B cell (primary cell): ENCODE data around the gene SAT2. TPM values are rescaled to one million over a fixed set of nuclear protein-coding genes. Genes with fewer than 3 reads are reported as not detected.

Source experiments
- ATAC-seq: fragments of 200-7000 bp; cut with Tn5 transposase; one replicate; pipeline ENCODE4 v1.10.0; 2021; ENCODE audit warnings: low read depth, mild to moderate bottlenecking, moderate number of reproducible peaks, moderate library complexity
- CTCF ChIA-PET: fragments of 350-600 bp; sonication (Branson Sonifier 250); formaldehyde crosslinking; loops from one replicate; lab custom pipeline; 2021; ENCODE audit warnings: antibody characterized with exemption, inconsistent platforms; lab: Charles Lee
- POLR2A ChIA-PET: fragments of 350-600 bp; sonication (Branson Sonifier 250); formaldehyde crosslinking; loops from one replicate; lab custom pipeline; 2021; ENCODE audit warnings: antibody characterized with exemption; lab: Charles Lee
- DNase-seq: peaks from one replicate; pipeline ENCODE4 v3.0.0; 2013
- H2AFZ ChIP-seq: 2 replicates; pipeline ENCODE4 v1.6.1; 2012; ENCODE audit warnings: mild to moderate bottlenecking, low read depth, low read length; ENCODE audit not compliant: insufficient read depth, poor library complexity, severe bottlenecking
- H3K27ac ChIP-seq, 2 donors: 1 replicate in 1 of 2; 2 replicates in 1 of 2; pipeline ENCODE4 v1.5.1; 2012 to 2013; ENCODE audit warnings: low read length in 2 of 2, mild to moderate bottlenecking in 2 of 2, moderate library complexity in 1 of 2
- H3K27me3 ChIP-seq, 4 experiments: fragments of 200-600 bp in 1 of 4; sonication (generic) in 1 of 4; replicated peaks in 1 of 4; 1 replicate in 2 of 4; 2 replicates in 2 of 4; pipeline versions ENCODE4 v1.6.1 to v1.7.0; 2013 to 2016; ENCODE audit warnings: low read length in 3 of 4, mild to moderate bottlenecking in 2 of 4, mixed read lengths in 1 of 4, moderate library complexity in 1 of 4; ENCODE audit not compliant: insufficient read depth in 4 of 4, control insufficient read depth in 3 of 4; ENCODE audit errors: control extremely low read depth in 1 of 4
- H3K36me3 ChIP-seq, 2 experiments: replicated peaks in 1 of 2; 1 replicate in 1 of 2; 2 replicates in 1 of 2; pipeline versions ENCODE4 v1.6.1 to v1.7.1; 2013; ENCODE audit warnings: low read length in 1 of 2; ENCODE audit not compliant: insufficient read depth in 2 of 2, control insufficient read depth in 1 of 2; ENCODE audit errors: control extremely low read depth in 1 of 2, extremely low read depth in 1 of 2
- H3K4me1 ChIP-seq, 2 donors: fragments of 200-600 bp in 1 of 2; sonication (generic) in 1 of 2; 1 replicate in 1 of 2; 2 replicates in 1 of 2; pipeline versions ENCODE4 v1.5.1 to v1.6.1; 2013 to 2017; ENCODE audit warnings: low read length in 2 of 2; ENCODE audit not compliant: control insufficient read depth in 2 of 2, insufficient read depth in 2 of 2
- H3K4me2 ChIP-seq: replicated peaks from 2 replicates; pipeline ENCODE3; 2012; ENCODE audit warnings: mild to moderate bottlenecking, low read depth, low read length; ENCODE audit not compliant: poor library complexity, severe bottlenecking
- H3K4me3 ChIP-seq, 5 experiments: fragments of 200-600 bp in 1 of 5; sonication (generic) in 1 of 5; 1 replicate in 3 of 5; 2 replicates in 2 of 5; pipeline versions ENCODE4 v1.5.1 to v1.7.0; 2011 to 2016; ENCODE audit warnings: low read length in 4 of 5, mild to moderate bottlenecking in 4 of 5, low read depth in 2 of 5, control low read depth in 1 of 5, moderate library complexity in 1 of 5; ENCODE audit not compliant: insufficient read depth in 1 of 5; ENCODE audit errors: control extremely low read depth in 1 of 5, extremely low read depth in 1 of 5
- H3K79me2 ChIP-seq: fragments of 200-600 bp; sonication (generic); one replicate; pipeline ENCODE4 v1.6.0; 2016; ENCODE audit warnings: low read length; ENCODE audit not compliant: control insufficient read depth, insufficient read depth
- H3K9ac ChIP-seq: fragments of 200-600 bp; sonication (generic); 2 replicates; pipeline ENCODE4 v1.6.1; 2017; ENCODE audit warnings: mild to moderate bottlenecking, low read length, moderate library complexity
- H3K9me3 ChIP-seq, 3 donors: one replicate each; pipeline versions ENCODE4 v1.6.1 to v1.7.1; 2013; ENCODE audit warnings: low read length in 2 of 3; ENCODE audit not compliant: control insufficient read depth in 2 of 3, insufficient read depth in 1 of 3; ENCODE audit errors: control extremely low read depth in 1 of 3
- H4K20me1 ChIP-seq: 2 replicates; pipeline ENCODE4 v1.6.0; 2012; ENCODE audit warnings: mild to moderate bottlenecking, low read length; ENCODE audit not compliant: insufficient read depth, control insufficient read depth, poor library complexity, severe bottlenecking
- H3K27ac Mint-ChIP-seq: one replicate; pipeline ENCODE4 v1.8.0; 2021; ENCODE audit warnings: mixed read lengths
- H3K27me3 Mint-ChIP-seq: one replicate; pipeline ENCODE4 v1.8.0; 2021; ENCODE audit warnings: mixed read lengths
- H3K4me1 Mint-ChIP-seq: one replicate; pipeline ENCODE4 v1.8.0; 2021; ENCODE audit warnings: mixed read lengths
- H3K4me3 Mint-ChIP-seq: one replicate; pipeline ENCODE4 v1.8.0; 2021; ENCODE audit warnings: mixed read lengths
- H3K9me3 Mint-ChIP-seq: one replicate; pipeline ENCODE4 v1.8.0; 2022; ENCODE audit warnings: mixed read lengths; ENCODE audit not compliant: insufficient read depth
- EZH2 ChIP-seq: IDR thresholded peaks from 2 replicates; pipeline ENCODE4 v1.6.1; 2012; ENCODE audit warnings: borderline replicate concordance, low read depth, mild to moderate bottlenecking, moderate library complexity, low read length; ENCODE audit not compliant: insufficient read depth, poor library complexity, severe bottlenecking
- WGBS: methylation state at CpG from one replicate; pipeline ENCODE4 v1.1.5; 2013; ENCODE audit warnings: missing lambda C conversion rate; ENCODE audit not compliant: insufficient coverage; 5-methylcytosine and 5-hydroxymethylcytosine counted together
- intact Hi-C: fragments of 100-400 bp; cut with micrococcal nuclease; formaldehyde crosslinking; loops from one replicate; pipeline ENCODE4 v1.10.0; 2022
- polyA plus RNA-seq: library from polyadenylated mRNA; depleted of rRNA; stranded (reverse); fragments of >200 nt; gene quantifications from 2 replicates; pipeline ENCODE4 v1.2.3, GENCODE V29; 2012
- total RNA-seq, 2 donors: library from RNA; stranded (reverse); fragments of 120-200 nt in 1 of 2; gene quantifications; 1 replicate in 1 of 2; 2 replicates in 1 of 2; pipeline versions ENCODE4 v1.2.3 to v1.2.4, GENCODE V29; 2013 to 2022
- TF ChIP-seq, protein P1 (sequence below): fragments of 200-600 bp; IDR thresholded peaks from one replicate; pipeline ENCODE4 v1.8.0; 2022; ENCODE audit warnings: antibody characterized with exemption, mild to moderate bottlenecking

Gene SAT2
- total and polyA plus RNA-seq, 2 donors (not counting 1 experiment from before 2014, with no cell fraction given), result 33.8 to 68.8 TPM

DNA sequence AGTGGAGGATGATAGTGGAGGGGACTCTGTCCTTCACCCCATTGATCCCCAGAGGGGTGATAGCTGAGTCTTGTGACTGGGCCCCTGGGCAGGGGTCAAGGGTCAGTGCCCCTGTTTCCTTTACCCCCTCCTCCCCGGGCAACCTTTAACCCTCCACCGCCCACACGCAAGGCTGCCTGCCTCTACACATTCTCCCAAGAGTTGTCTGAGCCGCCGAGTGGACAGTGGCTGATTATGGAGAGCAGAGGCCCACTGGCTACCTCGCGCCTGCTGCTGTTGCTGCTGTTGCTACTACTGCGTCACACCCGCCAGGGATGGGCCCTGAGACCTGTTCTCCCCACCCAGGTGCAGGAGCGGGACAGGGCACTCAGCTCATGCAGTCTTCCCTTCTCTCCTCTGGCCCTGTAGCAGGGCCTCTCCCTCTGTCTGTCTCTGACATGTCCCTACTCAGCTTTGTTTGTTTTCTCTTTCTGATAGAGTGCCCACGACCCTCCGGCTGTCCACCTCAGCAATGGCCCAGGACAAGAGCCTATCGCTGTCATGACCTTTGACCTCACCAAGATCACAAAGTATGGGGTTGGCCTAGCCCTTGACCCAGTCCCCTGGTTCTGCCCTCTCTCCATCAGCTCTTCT, 2.4 kb upstream of the SAT2 start, which contains the start of gene SHBG:
TSS of gene SHBG (plus strand) at position 197 of the 633 bp plus-strand sequence. CDS start at position 235, 38 bp downstream.
- H3K79me2 ChIP-seq, result peaks cover 11% of the 10 kb centered on the region
- ATAC-seq (no peak), DNase-seq (no peak)
- H3K4me1 ChIP-seq, result peaks cover 6 to 14% of the 10 kb centered on the region in 2 donors
- no peak for TF ChIP-seq EZH2
- TF ChIP-seq, protein P1, sequence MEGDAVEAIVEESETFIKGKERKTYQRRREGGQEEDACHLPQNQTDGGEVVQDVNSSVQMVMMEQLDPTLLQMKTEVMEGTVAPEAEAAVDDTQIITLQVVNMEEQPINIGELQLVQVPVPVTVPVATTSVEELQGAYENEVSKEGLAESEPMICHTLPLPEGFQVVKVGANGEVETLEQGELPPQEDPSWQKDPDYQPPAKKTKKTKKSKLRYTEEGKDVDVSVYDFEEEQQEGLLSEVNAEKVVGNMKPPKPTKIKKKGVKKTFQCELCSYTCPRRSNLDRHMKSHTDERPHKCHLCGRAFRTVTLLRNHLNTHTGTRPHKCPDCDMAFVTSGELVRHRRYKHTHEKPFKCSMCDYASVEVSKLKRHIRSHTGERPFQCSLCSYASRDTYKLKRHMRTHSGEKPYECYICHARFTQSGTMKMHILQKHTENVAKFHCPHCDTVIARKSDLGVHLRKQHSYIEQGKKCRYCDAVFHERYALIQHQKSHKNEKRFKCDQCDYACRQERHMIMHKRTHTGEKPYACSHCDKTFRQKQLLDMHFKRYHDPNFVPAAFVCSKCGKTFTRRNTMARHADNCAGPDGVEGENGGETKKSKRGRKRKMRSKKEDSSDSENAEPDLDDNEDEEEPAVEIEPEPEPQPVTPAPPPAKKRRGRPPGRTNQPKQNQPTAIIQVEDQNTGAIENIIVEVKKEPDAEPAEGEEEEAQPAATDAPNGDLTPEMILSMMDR, result no peak
- no peak within 1 kb of the TSS for H2AFZ ChIP-seq
- no peaks in the 10 kb centered on the region for H3K9me3 Mint-ChIP-seq
- H3K27ac Mint-ChIP-seq, result no peak within 1 kb of the TSS
- no peak within 1 kb of the TSS for H3K9ac ChIP-seq
- POLR2A ChIA-PET, result interaction anchor here (0.6 kb wide), 1 partner anchor 15 kb away, joined by 3 read pairs; no protein-coding TSS in a partner anchor
- 98% methylated on average over 10 of the region's 13 CpGs for WGBS
- H3K9me3 ChIP-seq, result no peaks in the 10 kb centered on the region
- H3K27ac ChIP-seq, result no peak within 1 kb of the TSS
- intact Hi-C loops, result no loop called here
- no peaks in the 10 kb centered on the region for H4K20me1 ChIP-seq
- CTCF ChIA-PET, result interaction anchor here (4.6 kb wide), 1 partner anchor 57 kb away, joined by 35 read pairs; the partner anchor contains the start of genes TP53 and WRAP53
- no peak within 1 kb of the TSS for H3K4me2 ChIP-seq
- peaks cover 17% of the 10 kb centered on the region for H3K4me1 Mint-ChIP-seq
- H3K27me3 ChIP-seq, result no peaks in the 10 kb centered on the region
- no peaks in the 10 kb centered on the region for H3K36me3 ChIP-seq
- H3K4me3 Mint-ChIP-seq, result no peak within 1 kb of the TSS
- no peak within 1 kb of the TSS for H3K4me3 ChIP-seq
- no peaks in the 10 kb centered on the region for H3K27me3 Mint-ChIP-seq

DNA sequence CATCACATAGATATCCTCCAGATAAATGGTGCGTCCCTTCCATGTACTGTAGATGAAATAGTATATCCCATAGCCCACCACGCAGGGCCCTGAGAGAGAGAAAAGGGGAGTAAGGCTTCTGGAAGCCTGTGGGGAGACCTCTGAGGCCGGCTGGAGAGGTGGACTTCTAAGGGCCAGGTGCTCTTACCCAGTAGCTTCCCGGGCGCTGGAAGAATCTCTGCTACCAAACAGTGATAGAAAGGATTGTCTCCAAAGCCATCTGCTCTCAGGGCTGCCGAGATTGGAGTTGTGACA, 718 bp downstream of the SAT2 start:
- Histone ChIP-seq H3K4me1 (peaks cover 6 to 14% of the 10 kb centered on the region in 2 donors), H3K4me2 (peak overlapping the region; percentile 85), H2AFZ (peak overlapping the region; percentile 89), H3K27me3 (no peaks in the 10 kb centered on the region), H3K27ac (peak overlapping the region in 1 of 2 donors; percentile 88), H3K9ac (peak overlapping the region; percentile 96), H3K79me2 (peaks cover 11% of the 10 kb centered on the region), H3K36me3 (no peaks in the 10 kb centered on the region), H3K4me3 (peak overlapping the region; percentile 55 to 97 (median 89)), H4K20me1 (no peaks in the 10 kb centered on the region), H3K9me3 (no peaks in the 10 kb centered on the region)
- ATAC-seq (no peak), DNase-seq (no peak)
- H3K4me3 Mint-ChIP-seq, result peak overlapping the region; percentile 93
- H3K27me3 Mint-ChIP-seq, result no peaks in the 10 kb centered on the region
- H3K9me3 Mint-ChIP-seq, result no peaks in the 10 kb centered on the region
- ChIA-PET POLR2A (interaction anchor here (0.6 to 2.0 kb wide), 7 partner anchors 12 to 375 kb away, joined by 3 to 18 read pairs (median 3); partner anchors contain the start of genes CTDNEP1, ELP5, FXR2 and TP53), CTCF (interaction anchor here (0.6 to 2.4 kb wide), 5 partner anchors 11 to 673 kb away, joined by 3 to 29 read pairs (median 6); partner anchors contain the start of genes FXR2, TP53 and WRAP53)
- WGBS, result 21% methylated on average over 3 of the region's 6 CpGs
- TF ChIP-seq EZH2, result no peak
- TF ChIP-seq, protein P1, result no peak
- H3K27ac Mint-ChIP-seq, result no peak overlapping the region
- intact Hi-C loops, result loop anchor here (1.0 kb wide), 3 partner anchors 12 to 59 kb away; partner anchors contain the start of gene ATP1B2
- H3K4me1 Mint-ChIP-seq, result peaks cover 17% of the 10 kb centered on the region
